KMS-11 (cell line): ENCODE results near the gene ST6GALNAC6.

Experiments
- H2AFZ ChIP-seq: fragments of 200-600 bp; sonication (generic); 2 replicates; pipeline ENCODE4 v1.6.1; 2016; ENCODE audit warnings: antibody characterized with exemption, mixed run types, low read depth
- H3K27ac ChIP-seq: fragments of 200-600 bp; sonication (generic); 2 replicates; pipeline ENCODE4 v1.6.1; 2016; ENCODE audit warnings: mild to moderate bottlenecking, mixed run types
- H3K27me3 ChIP-seq: fragments of 200-600 bp; sonication (generic); 2 replicates; pipeline ENCODE4 v1.6.1; 2017; ENCODE audit warnings: mild to moderate bottlenecking, low read depth, mixed run types, moderate library complexity; ENCODE audit not compliant: insufficient read depth
- H3K36me3 ChIP-seq: fragments of 200-600 bp; sonication (generic); 2 replicates; pipeline ENCODE4 v1.6.1; 2017; ENCODE audit warnings: mild to moderate bottlenecking, mixed run types; ENCODE audit not compliant: insufficient read depth
- H3K4me1 ChIP-seq: fragments of 200-600 bp; sonication (generic); 2 replicates; pipeline ENCODE4 v1.6.1; 2016; ENCODE audit warnings: mild to moderate bottlenecking, low read depth, mixed run types; ENCODE audit not compliant: poor library complexity, severe bottlenecking
- H3K4me2 ChIP-seq: fragments of 200-600 bp; sonication (generic); 2 replicates; pipeline ENCODE4 v1.7.0; 2016; ENCODE audit warnings: mild to moderate bottlenecking, mixed run types
- H3K4me3 ChIP-seq: fragments of 200-600 bp; sonication (generic); IDR thresholded peaks from 2 replicates; pipeline ENCODE4 v1.6.1; 2017; ENCODE audit warnings: low read depth, low read length, mixed read lengths; ENCODE audit not compliant: insufficient read depth
- H3K79me2 ChIP-seq: fragments of 200-600 bp; sonication (generic); 2 replicates; pipeline ENCODE4 v1.6.1; 2016; ENCODE audit warnings: low read depth, mixed run types; ENCODE audit not compliant: insufficient read depth
- H3K9ac ChIP-seq: fragments of 200-600 bp; sonication (generic); 2 replicates; pipeline ENCODE4 v1.6.1; 2016; ENCODE audit warnings: mild to moderate bottlenecking, mixed run types
- H4K20me1 ChIP-seq: fragments of 200-600 bp; sonication (generic); 2 replicates; pipeline ENCODE4 v1.6.1; 2016; ENCODE audit warnings: mild to moderate bottlenecking, mixed run types; ENCODE audit not compliant: insufficient read depth
- TF ChIP-seq, protein P1 (sequence below): fragments of 200-600 bp; sonication (generic); conservative IDR thresholded peaks from 2 replicates; pipeline ENCODE4 v1.6.1; 2017; ENCODE audit warnings: low read depth, mild to moderate bottlenecking, antibody characterized with exemption, low read length, moderate library complexity, mixed read lengths

ST6GALNAC6 gene

DNA sequence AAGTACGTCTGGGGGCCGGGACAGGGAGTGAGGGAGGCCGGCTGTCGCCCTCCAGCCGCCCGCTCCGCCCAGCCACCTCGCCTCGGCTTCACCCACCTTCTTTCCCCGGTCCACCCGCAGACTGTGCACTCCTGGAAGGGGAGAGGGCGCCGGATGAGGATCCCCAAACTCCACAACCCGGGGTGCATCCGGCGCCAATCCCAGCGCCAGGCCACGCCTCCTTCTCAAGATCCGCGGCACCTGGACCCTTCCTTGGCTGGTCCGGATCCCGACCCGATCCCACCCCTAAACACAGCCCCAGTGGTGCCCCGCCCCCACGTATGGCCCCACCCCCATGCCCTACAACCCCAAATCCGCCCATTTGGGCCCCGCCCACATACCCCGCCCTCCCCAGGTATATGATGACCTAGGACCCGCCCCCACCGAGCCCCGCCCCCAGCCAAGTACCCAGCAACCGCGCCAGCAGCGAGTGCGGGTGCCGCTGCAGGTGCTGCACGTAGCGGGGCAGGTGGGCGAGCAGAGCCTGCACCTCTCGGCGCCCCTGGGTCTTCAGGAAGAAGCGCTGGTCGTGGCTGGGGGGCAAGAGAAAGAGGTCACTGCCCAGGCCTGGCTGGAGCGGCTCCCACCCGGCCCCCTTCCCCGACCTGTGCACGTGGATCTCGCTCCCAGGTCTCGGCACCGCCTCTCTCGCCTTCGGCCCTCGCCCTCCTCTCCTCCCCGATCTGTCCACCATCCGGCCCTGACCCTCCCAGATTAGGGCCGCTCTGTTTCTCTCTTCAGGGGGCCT, 28.0 kb upstream of the ST6GALNAC6 start:
- Histone ChIP-seq H3K27ac (peak overlapping the region; percentile 83), H3K79me2 (no peaks in the 10 kb centered on the region), H3K4me2 (peak overlapping the region; percentile 96), H2AFZ (no peak overlapping the region), H3K9ac (peak overlapping the region; percentile 50), H3K36me3 (no peaks in the 10 kb centered on the region), H3K27me3 (no peaks in the 10 kb centered on the region), H3K4me1 (peaks cover 52% of the 10 kb centered on the region), H4K20me1 (no peaks in the 10 kb centered on the region), H3K4me3 (no peak overlapping the region)
- TF ChIP-seq, protein P1, sequence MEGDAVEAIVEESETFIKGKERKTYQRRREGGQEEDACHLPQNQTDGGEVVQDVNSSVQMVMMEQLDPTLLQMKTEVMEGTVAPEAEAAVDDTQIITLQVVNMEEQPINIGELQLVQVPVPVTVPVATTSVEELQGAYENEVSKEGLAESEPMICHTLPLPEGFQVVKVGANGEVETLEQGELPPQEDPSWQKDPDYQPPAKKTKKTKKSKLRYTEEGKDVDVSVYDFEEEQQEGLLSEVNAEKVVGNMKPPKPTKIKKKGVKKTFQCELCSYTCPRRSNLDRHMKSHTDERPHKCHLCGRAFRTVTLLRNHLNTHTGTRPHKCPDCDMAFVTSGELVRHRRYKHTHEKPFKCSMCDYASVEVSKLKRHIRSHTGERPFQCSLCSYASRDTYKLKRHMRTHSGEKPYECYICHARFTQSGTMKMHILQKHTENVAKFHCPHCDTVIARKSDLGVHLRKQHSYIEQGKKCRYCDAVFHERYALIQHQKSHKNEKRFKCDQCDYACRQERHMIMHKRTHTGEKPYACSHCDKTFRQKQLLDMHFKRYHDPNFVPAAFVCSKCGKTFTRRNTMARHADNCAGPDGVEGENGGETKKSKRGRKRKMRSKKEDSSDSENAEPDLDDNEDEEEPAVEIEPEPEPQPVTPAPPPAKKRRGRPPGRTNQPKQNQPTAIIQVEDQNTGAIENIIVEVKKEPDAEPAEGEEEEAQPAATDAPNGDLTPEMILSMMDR, result no peak

DNA sequence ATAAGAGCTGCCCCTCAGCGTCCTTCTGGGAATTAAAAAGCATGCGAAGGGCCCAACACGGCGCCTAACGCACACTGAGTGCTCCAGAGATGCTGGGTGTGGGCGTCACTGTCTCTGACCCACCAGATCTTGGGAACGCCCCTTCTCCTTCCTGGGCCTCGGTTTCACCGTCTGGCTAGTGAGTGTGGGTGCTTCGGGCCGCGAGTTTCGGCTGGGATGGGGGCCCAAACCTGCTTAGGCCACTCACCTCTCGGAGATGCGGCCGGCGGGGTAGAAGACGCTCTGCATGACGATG, 27.4 kb upstream of the ST6GALNAC6 start:
- Histone ChIP-seq H3K36me3 (no peaks in the 10 kb centered on the region), H3K27me3 (no peaks in the 10 kb centered on the region), H3K79me2 (no peaks in the 10 kb centered on the region), H3K9ac (no peak overlapping the region), H2AFZ (no peak overlapping the region), H4K20me1 (no peaks in the 10 kb centered on the region), H3K4me2 (no peak overlapping the region; the same call in 1 of the 2 replicates), H3K4me3 (no peak overlapping the region), H3K27ac (no peak overlapping the region), H3K4me1 (peaks cover 48% of the 10 kb centered on the region)
- TF ChIP-seq, protein P1, result no peak

DNA sequence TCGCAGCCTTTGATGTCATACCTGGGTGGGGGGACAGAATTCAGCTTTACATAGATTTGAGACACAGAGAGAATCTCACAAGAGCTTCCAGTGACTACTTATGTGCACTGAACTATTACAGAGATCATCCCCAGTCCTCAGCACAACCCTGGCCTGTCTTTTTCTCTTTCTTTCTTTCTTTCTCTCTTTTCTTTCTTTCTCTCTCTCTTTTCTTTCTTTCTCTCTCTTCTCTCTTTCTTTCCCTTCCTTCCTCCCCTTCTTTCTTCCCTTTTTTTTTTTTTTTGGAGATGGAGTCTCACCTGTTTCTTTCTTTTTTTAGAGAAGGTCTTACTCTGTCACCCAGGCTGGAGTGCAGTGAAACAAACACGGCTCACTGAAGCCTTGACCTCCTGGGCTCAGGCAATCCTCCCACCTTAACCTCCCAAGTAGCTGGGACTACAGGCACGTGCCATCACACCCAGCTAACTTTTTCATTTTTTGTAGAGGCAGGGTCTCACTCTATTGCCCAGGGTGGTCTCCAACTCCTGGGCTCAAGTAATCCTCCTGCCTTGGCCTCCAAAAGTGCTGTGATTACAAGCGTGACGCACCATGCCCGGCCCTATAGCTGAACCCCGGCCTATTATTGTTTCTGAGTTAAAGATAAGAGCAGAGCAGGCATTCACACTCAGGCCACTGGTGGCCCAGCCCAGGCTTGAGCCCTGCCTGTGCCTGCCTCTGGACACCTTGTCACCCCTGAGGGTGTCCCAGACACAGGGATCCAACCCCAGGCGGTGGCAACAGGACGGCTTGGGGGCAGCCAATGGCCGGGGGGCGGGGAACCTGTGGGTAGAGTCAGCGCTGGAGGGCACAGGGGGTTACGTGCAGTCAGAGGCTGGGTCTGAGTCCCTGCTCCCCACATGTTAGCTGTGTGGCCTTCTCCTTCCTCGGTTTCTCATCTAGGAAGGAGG, 26.8 kb upstream of the ST6GALNAC6 start:
- Histone ChIP-seq H3K4me1 (peaks cover 48% of the 10 kb centered on the region), H3K36me3 (no peaks in the 10 kb centered on the region), H2AFZ (no peak overlapping the region), H3K4me3 (no peak overlapping the region), H3K9ac (no peak overlapping the region), H3K4me2 (no peak overlapping the region), H3K27me3 (no peaks in the 10 kb centered on the region), H3K79me2 (no peaks in the 10 kb centered on the region), H4K20me1 (no peaks in the 10 kb centered on the region), H3K27ac (no peak overlapping the region; the same call in 1 of the 2 replicates)
- TF ChIP-seq, protein P1, result no peak

DNA sequence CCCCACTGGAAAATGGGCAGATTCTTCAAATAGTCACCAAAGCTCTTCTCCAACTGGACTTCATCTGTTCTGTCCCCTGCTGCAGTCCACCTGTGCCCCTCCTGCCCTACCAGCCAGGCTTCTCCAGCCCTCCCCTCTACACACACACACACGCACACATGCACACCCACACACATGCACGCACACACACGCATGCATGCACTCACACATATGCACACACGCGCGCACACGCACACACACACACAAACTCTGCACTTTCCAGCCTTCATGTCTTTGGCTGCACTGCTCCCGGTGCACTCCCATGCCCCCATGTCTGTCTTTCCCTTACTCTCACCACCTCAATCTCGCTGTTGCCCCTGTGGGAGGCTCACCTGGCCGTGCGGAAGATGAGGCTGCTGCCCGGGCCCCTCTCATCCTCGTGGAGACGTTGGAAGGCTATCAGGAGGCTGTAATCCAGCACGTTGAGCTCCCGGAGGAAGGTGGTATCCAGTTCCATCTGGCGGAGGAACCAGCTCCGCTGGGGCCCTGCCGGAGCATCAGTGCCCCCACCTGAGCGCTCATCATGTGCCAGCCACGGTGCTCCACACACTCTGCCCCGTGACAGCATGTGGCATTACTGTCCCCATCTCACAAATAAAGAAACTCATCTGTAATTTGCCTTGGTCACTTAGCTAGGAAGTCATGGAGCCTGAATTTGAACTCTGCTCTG, 25.5 kb upstream of the ST6GALNAC6 start:
- Histone ChIP-seq H3K79me2 (no peaks in the 10 kb centered on the region), H3K9ac (no peak overlapping the region), H3K4me1 (peaks cover 52% of the 10 kb centered on the region), H2AFZ (no peak overlapping the region), H3K36me3 (no peaks in the 10 kb centered on the region), H3K27me3 (no peaks in the 10 kb centered on the region), H3K27ac (no peak overlapping the region), H3K4me2 (no peak overlapping the region), H4K20me1 (no peaks in the 10 kb centered on the region), H3K4me3 (no peak overlapping the region)
- TF ChIP-seq, protein P1, result no peak
